Lower leg skin (tissue), 4 donors: Measurements from ENCODE around the gene MTA1. TPM values are rescaled to one million over a fixed set of nuclear protein-coding genes. Genes with fewer than 3 reads are reported as not detected.

Source experiments
- DNase-seq, 2 donors: peaks; one replicate each; pipeline ENCODE4 v3.0.0-alpha.2; 2019; ENCODE audit warnings: low spot score in 2 of 2
- H3K4me3 ChIP-seq: fragments of 200-600 bp; sonication (generic); 2 replicates; pipeline ENCODE4 v1.5.1; 2017; ENCODE audit warnings: mild to moderate bottlenecking, low read depth; ENCODE audit not compliant: poor library complexity, severe bottlenecking
- POLR2A ChIP-seq, 2 donors: fragments of 450-650 bp; IDR thresholded peaks; one replicate each; pipeline ENCODE4 v1.6.1; 2016 to 2017; ENCODE audit warnings: antibody characterized with exemption in 2 of 2, mild to moderate bottlenecking in 1 of 2, moderate library complexity in 1 of 2
- WGBS, 2 donors: methylation state at CpG; one replicate each; pipeline ENCODE4 v1.1.5; 2018; 5-methylcytosine and 5-hydroxymethylcytosine counted together
- intact Hi-C: fragments of 100-400 bp; cut with DNase I; formaldehyde crosslinking; loops from one replicate; pipeline ENCODE4 v1.15.0; 2023; ENCODE audit warnings: low total_unique reads
- total RNA-seq, 4 donors: library from RNA; depleted of rRNA; stranded (reverse); fragments of >200 nt; gene quantifications; one replicate each; pipeline ENCODE4 v1.1.0, GENCODE V29; 2016
- TF ChIP-seq, protein P1 (sequence below), 3 donors: fragments of 450-650 bp; IDR thresholded peaks; one replicate each; pipeline ENCODE4 v1.5.1; 2016; ENCODE audit warnings: antibody characterized with exemption in 3 of 3, mild to moderate bottlenecking in 3 of 3, moderate library complexity in 2 of 3

MTA1 gene
- total RNA-seq, 4 donors from 2014 or later: 39.3 to 56.7 (median 46.4) TPM

DNA sequence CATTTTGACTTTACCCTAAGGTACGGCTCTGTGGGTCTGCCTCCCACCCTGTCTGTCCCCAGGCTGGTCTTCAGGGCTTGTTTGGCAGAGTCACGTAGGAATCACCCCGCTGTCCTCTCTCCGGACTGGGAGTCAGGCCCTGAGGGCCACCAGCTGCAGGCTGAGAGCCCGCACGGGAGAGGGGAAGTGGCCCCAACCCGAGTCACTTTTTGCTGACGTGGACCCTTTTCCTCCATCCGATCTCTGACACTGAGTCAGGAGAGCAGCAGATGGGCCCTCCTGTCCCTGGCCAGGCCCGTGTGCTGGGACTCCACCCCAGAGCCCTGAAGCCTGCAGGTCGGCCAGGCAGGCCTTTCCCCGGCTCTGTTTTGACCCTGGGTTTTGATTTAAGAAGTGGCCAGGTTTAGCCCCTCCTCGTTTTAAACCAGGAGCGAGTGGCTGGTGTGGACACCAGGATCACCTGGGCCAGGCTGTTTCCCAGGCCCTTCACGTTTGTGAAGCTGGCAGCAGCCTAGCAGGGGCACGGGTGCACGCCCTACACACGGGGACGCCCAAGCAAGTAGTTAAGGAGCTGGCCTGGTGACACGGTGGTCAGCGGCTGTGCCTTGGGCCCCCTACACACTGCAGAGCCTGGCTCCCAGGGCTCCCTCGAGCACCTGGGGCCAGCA is 33.8 kb upstream of the MTA1 start:
- intact Hi-C loops: no loop called here
- no peak for DNase-seq
- H3K4me3 ChIP-seq: no peak overlapping the region
- TF ChIP-seq POLR2A (IDR thresholded peaks at IDR 0.05): no peak
- TF ChIP-seq, protein P1, sequence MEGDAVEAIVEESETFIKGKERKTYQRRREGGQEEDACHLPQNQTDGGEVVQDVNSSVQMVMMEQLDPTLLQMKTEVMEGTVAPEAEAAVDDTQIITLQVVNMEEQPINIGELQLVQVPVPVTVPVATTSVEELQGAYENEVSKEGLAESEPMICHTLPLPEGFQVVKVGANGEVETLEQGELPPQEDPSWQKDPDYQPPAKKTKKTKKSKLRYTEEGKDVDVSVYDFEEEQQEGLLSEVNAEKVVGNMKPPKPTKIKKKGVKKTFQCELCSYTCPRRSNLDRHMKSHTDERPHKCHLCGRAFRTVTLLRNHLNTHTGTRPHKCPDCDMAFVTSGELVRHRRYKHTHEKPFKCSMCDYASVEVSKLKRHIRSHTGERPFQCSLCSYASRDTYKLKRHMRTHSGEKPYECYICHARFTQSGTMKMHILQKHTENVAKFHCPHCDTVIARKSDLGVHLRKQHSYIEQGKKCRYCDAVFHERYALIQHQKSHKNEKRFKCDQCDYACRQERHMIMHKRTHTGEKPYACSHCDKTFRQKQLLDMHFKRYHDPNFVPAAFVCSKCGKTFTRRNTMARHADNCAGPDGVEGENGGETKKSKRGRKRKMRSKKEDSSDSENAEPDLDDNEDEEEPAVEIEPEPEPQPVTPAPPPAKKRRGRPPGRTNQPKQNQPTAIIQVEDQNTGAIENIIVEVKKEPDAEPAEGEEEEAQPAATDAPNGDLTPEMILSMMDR (IDR thresholded peaks at IDR 0.05): no peak
- 81 to 87% methylated on average over 22 of the region's 22 CpGs for WGBS, 2 donors

DNA sequence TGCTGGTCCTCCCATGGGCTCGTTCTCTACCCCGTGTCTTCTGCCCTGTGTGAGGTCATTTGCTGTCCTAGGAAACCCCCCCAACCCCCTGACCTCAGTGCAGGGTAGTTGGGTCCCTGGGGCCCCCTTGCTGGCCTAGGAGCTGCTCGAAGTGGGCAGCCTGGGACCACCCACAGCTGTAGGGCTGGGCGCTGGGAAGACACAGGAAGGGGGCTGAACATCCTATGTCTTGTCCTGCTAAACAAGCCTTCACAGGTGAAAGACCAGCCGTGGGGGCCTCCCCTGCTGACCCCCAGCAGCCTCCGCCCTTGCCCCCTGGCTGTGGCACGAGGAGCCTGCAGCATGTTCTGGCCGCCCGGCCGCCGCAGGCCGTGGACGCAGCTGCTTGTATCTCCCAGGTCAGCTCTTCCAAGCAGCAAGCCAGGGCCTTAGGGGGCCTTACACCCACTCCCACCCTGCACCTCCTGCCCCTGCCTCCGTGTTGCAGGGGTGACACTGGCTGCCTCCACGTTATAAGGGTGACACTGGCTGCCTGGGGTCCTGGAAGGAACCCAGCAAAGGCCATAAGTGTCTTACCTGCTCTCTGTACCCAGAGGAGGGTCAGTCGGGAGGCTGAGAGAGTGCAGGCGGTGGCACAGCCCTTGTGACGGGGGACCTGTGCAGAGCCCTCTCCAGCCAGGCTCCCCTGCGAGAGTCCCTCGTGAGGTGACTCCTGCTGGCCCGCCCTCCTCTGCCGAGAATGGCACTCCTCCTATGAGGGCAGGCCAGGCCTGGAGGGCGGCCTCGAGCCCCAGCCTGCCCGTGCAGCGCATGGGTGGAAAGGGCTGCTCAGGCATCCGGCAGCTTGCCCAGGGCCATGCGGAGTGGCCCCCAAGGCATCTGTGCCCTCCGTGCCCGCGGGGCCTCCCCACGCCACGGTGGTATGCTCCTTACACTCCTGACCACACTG is 32.8 kb upstream of the MTA1 start:
- no peak overlapping the region for H3K4me3 ChIP-seq
- TF ChIP-seq, protein P1 (IDR thresholded peaks at IDR 0.05): no peak
- no peak for TF ChIP-seq POLR2A (IDR thresholded peaks at IDR 0.05)
- intact Hi-C loops: no loop called here
- WGBS, 2 donors: 82 to 86% methylated on average over 22 to 26 of the region's 33 CpGs
- no peak for DNase-seq

DNA sequence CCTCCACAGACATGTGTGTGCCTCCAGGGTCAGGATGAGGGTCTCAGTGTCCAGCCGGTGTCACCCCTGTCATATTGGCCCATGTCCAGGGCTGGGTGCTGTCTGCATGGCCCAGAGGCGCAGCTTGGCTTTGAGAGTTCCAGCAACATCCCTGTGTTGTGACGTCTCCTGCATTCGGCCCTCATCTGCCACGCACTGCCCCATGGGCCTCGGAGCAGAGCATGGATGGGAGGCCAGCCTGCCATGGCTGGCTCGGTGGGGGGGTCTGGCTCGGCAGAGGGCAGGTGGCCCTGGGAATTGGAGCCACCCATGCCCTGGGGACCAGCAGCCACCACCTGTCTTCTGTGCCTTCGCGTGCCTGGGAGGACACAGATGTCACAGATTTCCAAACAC is 32.1 kb upstream of the MTA1 start:
- 71 to 82% methylated on average over 6 to 10 of the region's 10 CpGs for WGBS, 2 donors

DNA sequence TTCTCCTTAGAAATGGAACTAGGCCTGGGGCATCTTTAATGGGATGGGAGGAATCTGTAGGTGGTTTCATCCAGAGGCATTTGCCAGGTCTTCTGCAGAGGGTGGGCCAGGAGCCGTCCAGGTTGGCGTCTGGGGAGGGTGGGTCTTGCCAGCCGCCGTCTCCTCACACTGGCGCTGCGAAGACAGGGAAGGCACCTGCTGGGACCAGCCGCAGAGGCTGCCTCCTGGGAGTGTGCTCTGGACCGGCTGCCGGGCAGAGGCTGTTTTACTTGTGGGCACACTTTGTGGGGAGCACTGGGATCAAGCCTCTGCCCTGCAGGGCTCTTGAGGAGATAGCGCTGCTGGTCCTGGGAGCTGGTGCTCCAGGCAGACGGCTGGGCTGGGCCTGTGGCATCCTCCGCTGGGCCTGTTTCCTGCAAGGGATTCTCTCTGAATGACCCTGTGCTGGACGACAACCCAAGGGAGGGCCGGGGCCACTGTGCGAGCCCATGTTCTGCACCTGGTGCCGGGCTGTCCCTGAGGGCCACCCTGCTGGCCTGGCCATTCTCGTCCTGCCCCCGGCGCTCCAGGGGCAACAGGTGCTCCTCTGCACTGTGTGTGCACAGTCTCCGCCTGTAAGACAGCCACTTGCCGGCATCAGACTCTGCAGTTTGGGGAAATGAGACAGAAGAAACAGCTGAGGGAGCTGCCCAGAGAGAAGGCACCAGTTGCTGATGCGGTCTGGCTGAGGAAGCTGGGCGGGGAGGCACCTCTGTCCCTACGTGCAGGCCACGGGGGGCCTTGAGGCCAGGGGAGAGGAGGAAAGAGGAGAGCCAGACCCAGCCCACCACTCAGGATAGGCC is 31.3 kb upstream of the MTA1 start:
- no peak for DNase-seq
- WGBS, 2 donors: 91 to 93% methylated on average over 20 to 22 of the region's 25 CpGs
- no peak for TF ChIP-seq POLR2A (IDR thresholded peaks at IDR 0.05)
- TF ChIP-seq, protein P1 (IDR thresholded peaks at IDR 0.05): no peak

More for the DNA sequence above, 32.1 kb upstream of the MTA1 start:
- no peak for DNase-seq
- H3K4me3 ChIP-seq: no peak overlapping the region
- intact Hi-C loops: no loop called here
- TF ChIP-seq, protein P1 (IDR thresholded peaks at IDR 0.05): no peak
- TF ChIP-seq POLR2A (IDR thresholded peaks at IDR 0.05): no peak

GRCh38 chr14:105388976-105389375 is 30.7 kb upstream of the MTA1 start:
- no peak overlapping the region for H3K4me3 ChIP-seq
- TF ChIP-seq, protein P1 (IDR thresholded peaks at IDR 0.05): no peak
- no peak for TF ChIP-seq POLR2A (IDR thresholded peaks at IDR 0.05)
- no peak for DNase-seq
- intact Hi-C loops: no loop called here
- 91 to 92% methylated on average over 16 of the region's 16 CpGs for WGBS, 2 donors

More for the DNA sequence above, 31.3 kb upstream of the MTA1 start:
- no peak overlapping the region for H3K4me3 ChIP-seq
- intact Hi-C loops: no loop called here
